Ammon's horn (tissue), 1 donor: ENCODE results near the gene FBXO3.
A peak's percentile ranks its signal among the peaks of the same experiment; 100 is the strongest.
"Not testable (repeated sequence)": the region's sequence is repeated elsewhere in the genome, so short reads cannot be mapped to it uniquely, and the experiment has no call there.

Experiments used
- DNase-seq: peaks from one replicate; pipeline ENCODE4 v3.0.0-alpha.2; 2016; ENCODE audit warnings: low spot score

FBXO3 gene, protein sequence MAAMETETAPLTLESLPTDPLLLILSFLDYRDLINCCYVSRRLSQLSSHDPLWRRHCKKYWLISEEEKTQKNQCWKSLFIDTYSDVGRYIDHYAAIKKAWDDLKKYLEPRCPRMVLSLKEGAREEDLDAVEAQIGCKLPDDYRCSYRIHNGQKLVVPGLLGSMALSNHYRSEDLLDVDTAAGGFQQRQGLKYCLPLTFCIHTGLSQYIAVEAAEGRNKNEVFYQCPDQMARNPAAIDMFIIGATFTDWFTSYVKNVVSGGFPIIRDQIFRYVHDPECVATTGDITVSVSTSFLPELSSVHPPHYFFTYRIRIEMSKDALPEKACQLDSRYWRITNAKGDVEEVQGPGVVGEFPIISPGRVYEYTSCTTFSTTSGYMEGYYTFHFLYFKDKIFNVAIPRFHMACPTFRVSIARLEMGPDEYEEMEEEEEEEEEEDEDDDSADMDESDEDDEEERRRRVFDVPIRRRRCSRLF

GRCh38 chr11:33773987-33774735, at the start of gene FBXO3:
TSS of gene FBXO3 (minus strand) at chr11:33774520. CDS start at chr11:33774497, 23 bp downstream.
- DNase-seq = peak; percentile 89

DNA sequence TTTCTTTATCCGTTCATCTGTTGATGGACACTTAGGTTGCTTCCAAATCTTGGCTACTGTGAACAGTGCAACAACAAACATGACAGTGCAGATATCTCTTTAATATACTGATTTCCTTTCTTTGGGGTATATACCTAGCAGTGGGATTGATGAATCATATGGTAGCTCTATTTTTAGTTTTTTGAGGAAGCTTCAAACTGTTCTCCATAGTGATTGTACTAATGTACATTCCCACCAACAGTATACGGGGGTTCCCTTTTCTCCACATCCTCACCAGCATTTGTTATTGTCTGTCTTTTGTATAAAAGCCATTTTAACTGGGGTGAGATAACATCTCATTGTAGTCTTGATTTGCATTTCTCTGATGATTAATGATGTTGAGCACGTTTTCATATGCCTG, 48.7 kb upstream of the FBXO3 start:
- DNase-seq = not testable (repeated sequence)

GRCh38 chr11:33819278-33820035, 45.1 kb upstream of the FBXO3 start:
- no peak for DNase-seq

DNA sequence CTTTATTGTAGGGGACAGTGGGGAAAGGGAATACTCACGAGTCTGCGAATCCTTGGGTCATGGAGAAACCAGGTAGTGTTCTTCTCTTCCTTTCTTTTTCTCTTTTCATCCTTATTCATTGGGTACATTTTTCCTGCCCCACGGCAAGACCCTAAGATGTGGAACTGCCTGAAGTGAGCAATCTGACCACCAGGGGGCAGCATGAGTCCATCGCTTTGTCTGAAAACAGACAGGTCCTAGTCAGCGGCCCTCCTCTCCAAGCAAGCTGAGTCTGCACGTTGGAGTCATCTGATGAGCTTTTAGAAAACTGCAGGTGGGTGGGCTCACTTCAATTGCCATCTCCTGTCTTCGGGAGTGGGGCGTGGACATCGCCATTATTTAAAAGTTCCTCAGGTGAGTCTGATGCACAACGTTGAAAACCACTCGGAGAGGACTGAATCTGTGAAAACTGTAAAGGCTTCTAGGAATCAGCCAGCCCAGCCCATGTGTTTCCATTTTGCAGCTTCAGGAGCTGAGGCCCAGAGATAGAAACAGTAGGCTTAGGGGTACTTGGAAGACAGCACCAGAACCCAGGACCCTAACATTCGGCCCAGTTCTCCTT, 34.0 kb upstream of the FBXO3 start:
- DNase-seq = peak; percentile 91

GRCh38 chr11:33804471-33804870, 30.2 kb upstream of the FBXO3 start:
- no peak for DNase-seq

GRCh38 chr11:33802194-33802950, 28.1 kb upstream of the FBXO3 start:
- DNase-seq = peak; percentile 74

GRCh38 chr11:33801821-33802193, 27.5 kb upstream of the FBXO3 start:
- no peak for DNase-seq

- no peak for DNase-seq
Observed at GRCh38 chr11:33797879-33798278, 23.6 kb upstream of the FBXO3 start.

GRCh38 chr11:33790040-33790439, 15.7 kb upstream of the FBXO3 start:
- DNase-seq = no peak

GRCh38 chr11:33788095-33788494, 13.8 kb upstream of the FBXO3 start:
- not testable (repeated sequence) for DNase-seq

- no peak for DNase-seq
Observed at GRCh38 chr11:33787076-33787475, 12.8 kb upstream of the FBXO3 start.

DNA sequence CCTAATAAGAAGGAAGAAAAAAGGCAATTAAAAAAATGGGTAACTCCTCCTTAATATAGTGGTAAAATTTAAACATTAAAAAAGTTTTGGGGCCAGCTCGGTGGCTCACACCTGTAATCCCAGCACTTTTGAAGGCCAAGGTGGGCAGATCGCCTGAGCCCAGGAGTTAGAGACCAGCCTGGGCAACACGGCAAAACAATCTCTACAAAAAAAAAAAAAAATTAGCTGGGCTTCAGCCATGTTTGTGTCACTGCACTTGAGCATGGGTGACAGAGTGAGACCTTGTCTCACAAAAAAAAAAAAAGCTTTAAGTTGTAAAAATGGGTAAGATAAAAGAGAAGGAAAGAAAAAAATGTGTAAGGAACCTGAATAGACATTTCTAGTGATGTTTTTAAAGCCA, 11.3 kb upstream of the FBXO3 start:
- no peak for DNase-seq

DNA sequence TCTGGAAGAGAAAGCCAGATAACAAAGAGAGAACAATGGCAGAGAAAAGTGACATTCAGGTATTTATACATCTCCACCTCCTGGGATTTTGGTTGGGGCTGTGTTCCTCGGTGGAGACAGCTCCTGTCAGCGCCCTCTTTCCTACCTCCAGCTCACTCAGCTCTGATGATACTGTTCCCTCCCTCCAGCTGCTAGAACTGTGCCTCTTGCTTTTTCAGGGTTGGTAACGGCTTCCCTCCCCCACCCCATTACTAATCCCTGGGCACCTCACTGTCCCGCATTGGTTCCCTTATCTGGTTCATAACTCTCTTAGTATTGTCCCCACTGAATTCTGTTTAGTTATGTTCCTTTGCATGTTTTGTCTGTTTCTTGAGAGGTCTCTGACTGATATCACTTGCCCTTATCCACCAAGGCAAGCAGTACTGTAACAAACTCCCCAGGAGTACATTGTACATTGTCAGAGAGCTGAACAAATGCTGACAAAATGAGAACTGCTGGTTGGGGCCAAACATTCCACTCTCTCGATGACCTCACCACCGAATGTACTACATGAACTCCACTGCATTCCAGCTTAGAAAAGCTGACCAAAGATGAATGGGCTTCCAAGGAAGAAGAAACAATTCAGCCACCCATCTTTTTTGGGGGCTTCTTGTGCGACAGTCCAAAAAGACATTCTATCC, 5.7 kb upstream of the FBXO3 start:
- DNase-seq = no peak

- DNase-seq = peak; percentile 29
Observed at GRCh38 chr11:33778675-33779074, 4.4 kb upstream of the FBXO3 start.

- DNase-seq = no peak
Observed at GRCh38 chr11:33777906-33778305, 3.6 kb upstream of the FBXO3 start.

- DNase-seq = no peak
Observed at GRCh38 chr11:33775832-33776470, 1.6 kb upstream of the FBXO3 start.

GRCh38 chr11:33775467-33775807, 1.1 kb upstream of the FBXO3 start:
- DNase-seq = no peak

GRCh38 chr11:33774736-33775466, 581 bp upstream of the FBXO3 start:
- DNase-seq = peak; percentile 49

DNA sequence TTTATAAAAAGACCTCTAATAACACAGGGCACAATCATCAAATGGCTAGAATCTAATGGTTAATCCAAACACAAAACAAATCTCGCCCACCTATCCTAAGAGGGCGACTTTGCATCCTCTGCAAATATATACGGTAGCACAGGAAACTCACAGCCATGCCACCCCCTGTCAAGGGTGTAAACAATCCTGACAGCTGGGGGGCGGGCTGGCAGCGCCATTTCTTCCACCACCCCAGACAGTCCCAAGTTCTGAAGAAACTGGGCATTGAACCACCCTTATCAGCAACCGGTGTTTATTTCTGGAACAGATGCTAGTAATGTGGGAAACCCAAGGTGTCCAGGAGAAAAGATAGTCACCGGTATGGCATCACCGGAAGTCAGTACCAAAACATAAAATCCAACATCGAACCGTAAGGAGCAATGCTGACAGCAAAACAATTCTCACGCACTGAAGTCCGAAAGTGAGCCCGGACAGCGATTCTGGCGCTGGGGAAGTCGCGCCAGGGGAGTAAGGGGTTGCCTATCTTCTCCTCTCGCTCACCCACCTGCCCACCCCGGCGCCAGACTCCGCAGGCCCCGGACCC, 825 bp downstream of the FBXO3 start:
- peak; percentile 41 for DNase-seq
